SK-N-SH (cell line): ENCODE data around the gene TDP1. TPM values are rescaled to one million over a fixed set of nuclear protein-coding genes. Genes with fewer than 3 reads are reported as not detected.

Experiments
- CTCF ChIA-PET: fragments of 300-600, 350-600 bp; formaldehyde crosslinking; extraction: SDS; loops from one replicate; lab custom pipeline; 2021; lab: Yijun Ruan, JAX
- POLR2A ChIA-PET: fragments of 350-600 bp; sonication (Branson Sonifier 250); formaldehyde crosslinking; extraction: SDS; loops from one replicate; lab custom pipeline; 2020; ENCODE audit warnings: antibody characterized with exemption, inconsistent platforms; lab: Yijun Ruan, JAX
- DNase-seq: peaks from one replicate; pipeline ENCODE4 v3.0.0; 2012
- H2AFZ ChIP-seq: fragments of 200-600 bp; sonication (generic); 2 replicates; pipeline ENCODE4 v1.8.1; 2016; ENCODE audit warnings: antibody characterized with exemption, mild to moderate bottlenecking, low read depth
- H3F3A ChIP-seq: fragments of 200-600 bp; sonication (generic); replicated peaks from 2 replicates; pipeline ENCODE3; 2016; ENCODE audit warnings: antibody characterized with exemption, mild to moderate bottlenecking; ENCODE audit not compliant: insufficient read depth
- H3K27ac ChIP-seq, 2 experiments: fragments of 200-500 bp in 1 of 2; fragments of 200-600 bp in 1 of 2; sonication (Bioruptor generic) in 1 of 2; sonication (generic), shearing (Covaris generic) in 1 of 2; 2 replicates each; pipeline versions ENCODE4 v1.5.1 to v1.6.1; 2014 to 2016; ENCODE audit warnings: low read depth in 2 of 2, inconsistent platforms in 1 of 2, low read length in 1 of 2, mild to moderate bottlenecking in 1 of 2, mixed read lengths in 1 of 2
- H3K27me3 ChIP-seq: fragments of 200-600 bp; sonication (generic), shearing (Covaris generic); 2 replicates; pipeline ENCODE4 v1.6.1; 2016; ENCODE audit warnings: mixed run types; ENCODE audit not compliant: insufficient read depth
- H3K36me3 ChIP-seq, 2 experiments: fragments of 200-500 bp in 1 of 2; fragments of 200-600 bp in 1 of 2; sonication (Bioruptor generic) in 1 of 2; sonication (generic) in 1 of 2; replicated peaks in 1 of 2; 2 replicates each; pipeline versions ENCODE3 to v1.5.1; 2014 to 2016; ENCODE audit warnings: low read length in 1 of 2, mild to moderate bottlenecking in 1 of 2; ENCODE audit not compliant: insufficient read depth in 2 of 2, control insufficient read depth in 1 of 2
- H3K4me1 ChIP-seq, 2 experiments: fragments of 200-500 bp in 1 of 2; fragments of 200-600 bp in 1 of 2; sonication (Bioruptor generic) in 1 of 2; sonication (generic), shearing (Covaris generic) in 1 of 2; 2 replicates each; pipeline versions ENCODE4 v1.5.1 to v1.6.1; 2014 to 2016; ENCODE audit warnings: low read depth in 1 of 2, low read length in 1 of 2, mixed run types in 1 of 2; ENCODE audit not compliant: insufficient read depth in 2 of 2, control insufficient read depth in 1 of 2
- H3K4me2 ChIP-seq: fragments of 200-600 bp; sonication (generic), shearing (Covaris generic); 2 replicates; pipeline ENCODE4 v1.6.1; 2017; ENCODE audit warnings: mixed run types
- H3K4me3 ChIP-seq, 2 experiments: fragments of 200-500 bp in 1 of 2; fragments of 200-600 bp in 1 of 2; sonication (Bioruptor generic) in 1 of 2; sonication (generic), shearing (Covaris generic) in 1 of 2; 2 replicates each; pipeline versions ENCODE4 v1.5.1 to v1.8.1; 2014 to 2016; ENCODE audit warnings: low read depth in 2 of 2, inconsistent platforms in 1 of 2, low read length in 1 of 2, mild to moderate bottlenecking in 1 of 2, mixed read lengths in 1 of 2, moderate library complexity in 1 of 2
- H3K79me2 ChIP-seq: fragments of 200-600 bp; sonication (generic); 2 replicates; pipeline ENCODE4 v1.8.1; 2017; ENCODE audit warnings: mild to moderate bottlenecking; ENCODE audit not compliant: insufficient read depth
- H3K9ac ChIP-seq: fragments of 200-600 bp; sonication (generic); 2 replicates; pipeline ENCODE4 v1.6.1; 2017; ENCODE audit warnings: mixed run types
- H3K9me2 ChIP-seq: fragments of 200-600 bp; sonication (generic); 2 replicates; pipeline ENCODE4 v1.6.1; 2017; ENCODE audit warnings: mixed run types
- H3K9me3 ChIP-seq: fragments of 200-600 bp; sonication (generic); 2 replicates; pipeline ENCODE4 v1.6.1; 2017; ENCODE audit warnings: mixed run types, mild to moderate bottlenecking, moderate library complexity
- H4K20me1 ChIP-seq: fragments of 200-600 bp; sonication (generic); 2 replicates; pipeline ENCODE4 v1.6.1; 2017; ENCODE audit warnings: mild to moderate bottlenecking, mixed run types; ENCODE audit not compliant: insufficient read depth
- EP300 ChIP-seq, 2 experiments: IDR thresholded peaks; 2 replicates each; pipeline versions ENCODE4 v1.4.0 to v1.6.1; 2012; ENCODE audit warnings: borderline replicate concordance in 1 of 2, low read depth in 1 of 2, low read length in 1 of 2
- FOSL2 ChIP-seq: IDR thresholded peaks from 2 replicates; pipeline ENCODE4 v1.4.0; 2012; ENCODE audit warnings: low read depth, mild to moderate bottlenecking, moderate library complexity, borderline replicate concordance
- FOXJ3 ChIP-seq: sonication (generic); formaldehyde crosslinking; IDR thresholded peaks from 2 replicates; pipeline ENCODE4 v1.5.1; 2020; ENCODE audit warnings: mild to moderate bottlenecking, missing genetic modification reagents
- NFIC ChIP-seq: IDR thresholded peaks from 2 replicates; pipeline ENCODE4 v1.4.0; 2012; ENCODE audit warnings: borderline replicate concordance
- NRF1 ChIP-seq: IDR thresholded peaks from 2 replicates; pipeline ENCODE4 v1.6.1; 2012; ENCODE audit warnings: low read depth, mild to moderate bottlenecking, low read length
- POLR2AphosphoS5 ChIP-seq: IDR thresholded peaks from 2 replicates; pipeline ENCODE4 v1.6.1; 2012; ENCODE audit warnings: low read depth, low read length
- RAD21 ChIP-seq: IDR thresholded peaks from 2 replicates; pipeline ENCODE4 v1.6.1; 2012; ENCODE audit warnings: mild to moderate bottlenecking, low read length
- RCOR1 ChIP-seq: fragments of 150-350 bp; IDR thresholded peaks from 2 replicates; pipeline ENCODE4 v1.6.1; 2017; ENCODE audit warnings: antibody characterized with exemption, low read length
- RFX5 ChIP-seq: IDR thresholded peaks from 2 replicates; pipeline ENCODE4 v1.6.1; 2012; ENCODE audit warnings: mild to moderate bottlenecking, improper control_type of control experiment, low read length
- SIN3A ChIP-seq: IDR thresholded peaks from 2 replicates; pipeline ENCODE4 v1.6.1; 2012; ENCODE audit warnings: low read depth, mild to moderate bottlenecking, low read length, moderate library complexity, borderline replicate concordance
- SMC3 ChIP-seq: IDR thresholded peaks from 2 replicates; pipeline ENCODE4 v1.6.1; 2012; ENCODE audit warnings: low read depth, low read length, improper control_type of control experiment
- YY1 ChIP-seq: IDR thresholded peaks from 2 replicates; pipeline ENCODE4 v1.4.0; 2012; ENCODE audit warnings: low read depth, mild to moderate bottlenecking
- WGBS: methylation state at CpG from one replicate; pipeline ENCODE4 v1.1.6; 2017; ENCODE audit warnings: low lambda C conversion rate; 5-methylcytosine and 5-hydroxymethylcytosine counted together
- polyA plus RNA-seq, 3 experiments: library from polyadenylated mRNA; depleted of rRNA; stranded (reverse); fragments of >200 nt; gene quantifications; 2 replicates each; pipeline ENCODE4 v1.2.3, GENCODE V29; 2012
- TF ChIP-seq, protein P1 (sequence below): IDR thresholded peaks from 2 replicates; pipeline ENCODE4; 2012
- TF ChIP-seq, protein P2 (sequence below): IDR thresholded peaks from 2 replicates; pipeline ENCODE4 v1.4.0; 2012; ENCODE audit warnings: low read depth, borderline replicate concordance
- TF ChIP-seq, protein P3 (sequence below): fragments of 200-600 bp; sonication (generic); IDR thresholded peaks from 2 replicates; pipeline ENCODE4 v1.6.1; 2017; ENCODE audit warnings: antibody characterized with exemption, mild to moderate bottlenecking, moderate library complexity
- TF ChIP-seq, protein P4 (sequence below): IDR thresholded peaks from 2 replicates; pipeline ENCODE4 v1.4.0; 2012; ENCODE audit warnings: low read depth
- TF ChIP-seq, protein P5 (sequence below): IDR thresholded peaks from 2 replicates; pipeline ENCODE4 v1.4.0; 2012; ENCODE audit warnings: low read depth, borderline replicate concordance

Gene TDP1
- polyA plus RNA-seq, 1 of the 3 experiments (the other 2 are of a cell fraction), result 14.5 TPM

DNA sequence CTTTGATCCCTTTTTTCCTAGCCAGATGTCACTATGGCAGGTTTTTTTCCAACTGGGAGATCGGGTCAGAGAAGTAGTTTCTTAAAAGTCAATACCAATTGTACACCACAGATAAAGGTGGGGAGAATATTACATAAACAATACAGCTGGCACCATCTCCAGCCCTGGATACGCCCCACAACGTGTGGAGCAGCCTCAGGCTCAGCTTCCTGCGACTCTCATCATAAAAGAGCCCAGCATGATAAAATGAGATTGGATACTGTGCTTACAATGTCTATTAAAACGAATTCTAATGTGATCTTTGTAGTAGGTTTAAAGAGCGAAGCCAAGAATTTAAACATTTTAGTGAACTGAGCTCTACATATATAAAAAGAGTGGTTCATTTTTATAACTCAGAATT, 22.7 kb upstream of the TDP1 start:
- Histone ChIP-seq H3F3A (no peaks in the 10 kb centered on the region), H4K20me1 (no peaks in the 10 kb centered on the region), H3K27ac (no peak overlapping the region), H3K79me2 (no peaks in the 10 kb centered on the region), H3K36me3 (peaks cover 0 to 11% of the 10 kb centered on the region in 2 experiments), H3K9ac (no peak overlapping the region), H3K4me1 (no peaks in the 10 kb centered on the region), H3K27me3 (no peaks in the 10 kb centered on the region), H3K4me2 (no peak overlapping the region), H2AFZ (no peak overlapping the region), H3K4me3 (no peak overlapping the region), H3K9me2 (no peaks in the 10 kb centered on the region), H3K9me3 (no peaks in the 10 kb centered on the region)
- POLR2A ChIA-PET, result no interaction called here
- DNase-seq, result no peak
- CTCF ChIA-PET, result interaction anchor here (0.8 kb wide), 1 partner anchor 21 kb away, joined by 3 read pairs; no protein-coding TSS in a partner anchor
- 73% methylated on average over 6 of the region's 6 CpGs for WGBS
- TF ChIP-seq, protein P1, sequence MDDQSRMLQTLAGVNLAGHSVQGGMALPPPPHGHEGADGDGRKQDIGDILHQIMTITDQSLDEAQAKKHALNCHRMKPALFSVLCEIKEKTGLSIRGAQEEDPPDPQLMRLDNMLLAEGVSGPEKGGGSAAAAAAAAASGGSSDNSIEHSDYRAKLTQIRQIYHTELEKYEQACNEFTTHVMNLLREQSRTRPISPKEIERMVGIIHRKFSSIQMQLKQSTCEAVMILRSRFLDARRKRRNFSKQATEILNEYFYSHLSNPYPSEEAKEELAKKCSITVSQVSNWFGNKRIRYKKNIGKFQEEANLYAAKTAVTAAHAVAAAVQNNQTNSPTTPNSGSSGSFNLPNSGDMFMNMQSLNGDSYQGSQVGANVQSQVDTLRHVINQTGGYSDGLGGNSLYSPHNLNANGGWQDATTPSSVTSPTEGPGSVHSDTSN, result no peak
- TF ChIP-seq, protein P2, sequence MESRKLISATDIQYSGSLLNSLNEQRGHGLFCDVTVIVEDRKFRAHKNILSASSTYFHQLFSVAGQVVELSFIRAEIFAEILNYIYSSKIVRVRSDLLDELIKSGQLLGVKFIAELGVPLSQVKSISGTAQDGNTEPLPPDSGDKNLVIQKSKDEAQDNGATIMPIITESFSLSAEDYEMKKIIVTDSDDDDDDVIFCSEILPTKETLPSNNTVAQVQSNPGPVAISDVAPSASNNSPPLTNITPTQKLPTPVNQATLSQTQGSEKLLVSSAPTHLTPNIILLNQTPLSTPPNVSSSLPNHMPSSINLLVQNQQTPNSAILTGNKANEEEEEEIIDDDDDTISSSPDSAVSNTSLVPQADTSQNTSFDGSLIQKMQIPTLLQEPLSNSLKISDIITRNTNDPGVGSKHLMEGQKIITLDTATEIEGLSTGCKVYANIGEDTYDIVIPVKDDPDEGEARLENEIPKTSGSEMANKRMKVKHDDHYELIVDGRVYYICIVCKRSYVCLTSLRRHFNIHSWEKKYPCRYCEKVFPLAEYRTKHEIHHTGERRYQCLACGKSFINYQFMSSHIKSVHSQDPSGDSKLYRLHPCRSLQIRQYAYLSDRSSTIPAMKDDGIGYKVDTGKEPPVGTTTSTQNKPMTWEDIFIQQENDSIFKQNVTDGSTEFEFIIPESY, result no peak
- no peak for TF ChIP-seq YY1
- no peak for TF ChIP-seq EP300 (IDR thresholded peaks at IDR 0.05; ENCODE audit: borderline replicate concordance in 1 of 2, low read depth in 1 of 2, low read length in 1 of 2)
- no peak for TF ChIP-seq FOSL2
- TF ChIP-seq FOXJ3 (CRISPR knock-in tag), result no peak

DNA sequence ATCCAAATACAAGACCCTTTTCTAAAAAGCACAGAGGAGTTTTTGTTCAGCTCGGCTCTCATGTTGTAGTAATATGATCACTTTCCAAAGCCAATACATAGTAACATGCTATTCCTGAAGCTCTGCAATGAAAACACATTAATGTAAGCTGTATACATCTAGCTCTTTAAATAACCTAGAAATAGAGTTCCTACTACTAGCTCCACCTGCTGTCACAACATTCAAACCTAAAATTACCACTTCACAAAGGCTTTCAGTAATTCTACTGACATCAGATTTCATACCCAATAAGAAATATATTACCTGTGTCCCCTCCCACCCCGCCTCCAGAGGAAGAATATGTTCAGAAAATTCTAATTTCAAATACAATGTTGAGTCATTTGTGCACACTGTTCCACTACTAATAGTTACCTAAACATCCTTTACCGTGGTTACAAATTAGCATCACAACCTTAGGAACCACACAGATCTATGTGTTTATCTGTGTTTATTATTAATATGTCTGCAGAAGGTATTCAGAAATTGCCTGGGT, 19.0 kb upstream of the TDP1 start:
- TF ChIP-seq RCOR1, result no peak
- TF ChIP-seq, protein P3, sequence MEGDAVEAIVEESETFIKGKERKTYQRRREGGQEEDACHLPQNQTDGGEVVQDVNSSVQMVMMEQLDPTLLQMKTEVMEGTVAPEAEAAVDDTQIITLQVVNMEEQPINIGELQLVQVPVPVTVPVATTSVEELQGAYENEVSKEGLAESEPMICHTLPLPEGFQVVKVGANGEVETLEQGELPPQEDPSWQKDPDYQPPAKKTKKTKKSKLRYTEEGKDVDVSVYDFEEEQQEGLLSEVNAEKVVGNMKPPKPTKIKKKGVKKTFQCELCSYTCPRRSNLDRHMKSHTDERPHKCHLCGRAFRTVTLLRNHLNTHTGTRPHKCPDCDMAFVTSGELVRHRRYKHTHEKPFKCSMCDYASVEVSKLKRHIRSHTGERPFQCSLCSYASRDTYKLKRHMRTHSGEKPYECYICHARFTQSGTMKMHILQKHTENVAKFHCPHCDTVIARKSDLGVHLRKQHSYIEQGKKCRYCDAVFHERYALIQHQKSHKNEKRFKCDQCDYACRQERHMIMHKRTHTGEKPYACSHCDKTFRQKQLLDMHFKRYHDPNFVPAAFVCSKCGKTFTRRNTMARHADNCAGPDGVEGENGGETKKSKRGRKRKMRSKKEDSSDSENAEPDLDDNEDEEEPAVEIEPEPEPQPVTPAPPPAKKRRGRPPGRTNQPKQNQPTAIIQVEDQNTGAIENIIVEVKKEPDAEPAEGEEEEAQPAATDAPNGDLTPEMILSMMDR, result peak; percentile 27
- TF ChIP-seq EP300 (IDR thresholded peaks at IDR 0.05; ENCODE audit: borderline replicate concordance in 1 of 2, low read depth in 1 of 2, low read length in 1 of 2), result no peak
- TF ChIP-seq, protein P4, sequence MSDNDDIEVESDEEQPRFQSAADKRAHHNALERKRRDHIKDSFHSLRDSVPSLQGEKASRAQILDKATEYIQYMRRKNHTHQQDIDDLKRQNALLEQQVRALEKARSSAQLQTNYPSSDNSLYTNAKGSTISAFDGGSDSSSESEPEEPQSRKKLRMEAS, result no peak
- no peak for TF ChIP-seq SIN3A
- TF ChIP-seq RAD21, result peak; percentile 16; the same call in 1 of the 2 replicates
- TF ChIP-seq POLR2AphosphoS5, result no peak
- TF ChIP-seq YY1, result no peak
- no peak for TF ChIP-seq SMC3
- TF ChIP-seq NRF1, result no peak
- no peak for TF ChIP-seq NFIC
- TF ChIP-seq FOSL2, result no peak
- TF ChIP-seq, protein P5, sequence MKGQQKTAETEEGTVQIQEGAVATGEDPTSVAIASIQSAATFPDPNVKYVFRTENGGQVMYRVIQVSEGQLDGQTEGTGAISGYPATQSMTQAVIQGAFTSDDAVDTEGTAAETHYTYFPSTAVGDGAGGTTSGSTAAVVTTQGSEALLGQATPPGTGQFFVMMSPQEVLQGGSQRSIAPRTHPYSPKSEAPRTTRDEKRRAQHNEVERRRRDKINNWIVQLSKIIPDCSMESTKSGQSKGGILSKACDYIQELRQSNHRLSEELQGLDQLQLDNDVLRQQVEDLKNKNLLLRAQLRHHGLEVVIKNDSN, result no peak
- no peak for TF ChIP-seq RFX5
- H2AFZ ChIP-seq, result no peak overlapping the region
- H3K4me1 ChIP-seq, result no peaks in the 10 kb centered on the region
- no peak overlapping the region for H3K4me3 ChIP-seq
- ChIA-PET POLR2A (no interaction called here), CTCF (interaction anchor here (0.6 to 1.4 kb wide), 6 partner anchors 9 to 896 kb away, joined by 3 to 5 read pairs (median 4); partner anchors contain the start of gene TDP1)
- H3K27me3 ChIP-seq, result no peaks in the 10 kb centered on the region
- H3K9me2 ChIP-seq, result no peaks in the 10 kb centered on the region
- DNase-seq, result no peak
- H4K20me1 ChIP-seq, result no peaks in the 10 kb centered on the region
- no peak overlapping the region for H3K9ac ChIP-seq
- peaks cover 10% of the 10 kb centered on the region for H3F3A ChIP-seq
- no peaks in the 10 kb centered on the region for H3K36me3 ChIP-seq
- H3K4me2 ChIP-seq, result no peak overlapping the region
- 49% methylated on average over 3 of the region's 3 CpGs for WGBS
- H3K79me2 ChIP-seq, result no peaks in the 10 kb centered on the region
- no peaks in the 10 kb centered on the region for H3K9me3 ChIP-seq
- no peak overlapping the region for H3K27ac ChIP-seq
